ENCODE results near the gene EFEMP1. TPM values are rescaled to one million over a fixed set of nuclear protein-coding genes. Genes with fewer than 3 reads are reported as not detected.
A peak's percentile ranks its signal among the peaks of the same experiment; 100 is the strongest.

Gene EFEMP1
- polyA plus RNA-seq, 1 donor = 19.1 TPM

- DNase-seq = no peak
Observed at GRCh38 chr2:55931281-55931680, 7.7 kb upstream of the EFEMP1 start.

GRCh38 chr2:55929476-55929875 is 5.9 kb upstream of the EFEMP1 start:
- no peak for DNase-seq

- DNase-seq = no peak
Observed at GRCh38 chr2:55926974-55927373, 3.4 kb upstream of the EFEMP1 start.

- DNase-seq = no peak
Observed at GRCh38 chr2:55926246-55926645, 2.7 kb upstream of the EFEMP1 start.

- no peak for DNase-seq
Observed at GRCh38 chr2:55923982-55924321, 370 bp upstream of the EFEMP1 start.

- DNase-seq = peak; percentile 50
Observed at GRCh38 chr2:55922291-55922907, 1.2 kb downstream of the EFEMP1 start.

GRCh38 chr2:55919574-55919973 is 4.0 kb downstream of the EFEMP1 start:
- DNase-seq = no peak

GRCh38 chr2:55918856-55919255 is 4.7 kb downstream of the EFEMP1 start:
- no peak for DNase-seq

GRCh38 chr2:55917713-55918390 is 5.7 kb downstream of the EFEMP1 start:
- DNase-seq = no peak

GRCh38 chr2:55917117-55917516 is 6.5 kb downstream of the EFEMP1 start:
- no peak for DNase-seq

GRCh38 chr2:55916473-55917049 is 7.0 kb downstream of the EFEMP1 start:
- no peak for DNase-seq

- no peak for DNase-seq
Observed at GRCh38 chr2:55914786-55915185, 8.8 kb downstream of the EFEMP1 start.

GRCh38 chr2:55912926-55913325 is 10.7 kb downstream of the EFEMP1 start:
- DNase-seq = no peak

GRCh38 chr2:55910077-55910476 is 13.5 kb downstream of the EFEMP1 start:
- DNase-seq = no peak

- DNase-seq = no peak
Observed at GRCh38 chr2:55907686-55908085, 15.9 kb downstream of the EFEMP1 start.

- no peak for DNase-seq
Observed at GRCh38 chr2:55906993-55907392, 16.6 kb downstream of the EFEMP1 start.

- no peak for DNase-seq
Observed at GRCh38 chr2:55903727-55904126, 19.9 kb downstream of the EFEMP1 start.

GRCh38 chr2:55902971-55903370 is 20.6 kb downstream of the EFEMP1 start:
- DNase-seq = no peak

- DNase-seq = no peak
Observed at GRCh38 chr2:55902429-55902828, 21.2 kb downstream of the EFEMP1 start.

- no peak for DNase-seq
Observed at GRCh38 chr2:55901941-55902340, 21.6 kb downstream of the EFEMP1 start.

- DNase-seq = no peak
Observed at GRCh38 chr2:55901322-55901721, 22.3 kb downstream of the EFEMP1 start.

GRCh38 chr2:55899881-55900280 is 23.7 kb downstream of the EFEMP1 start:
- no peak for DNase-seq

- DNase-seq = no peak
Observed at GRCh38 chr2:55898386-55899040, 25.1 kb downstream of the EFEMP1 start.

GRCh38 chr2:55896633-55897032 is 26.9 kb downstream of the EFEMP1 start:
- no peak for DNase-seq

Measured in hindlimb muscle (tissue), 1 donor.